OCI-LY7 (cell line): ENCODE measurements around the gene DOK1. TPM values are rescaled to one million over a fixed set of nuclear protein-coding genes. Genes with fewer than 3 reads are reported as not detected.

Experiments
- BruUV-seq: library from RNA; stranded (reverse); fragments of 400-500 nt; replicated peaks from 2 replicates; lab custom pipeline; 2021; lab: Mats Ljungman, UMichigan
- CTCF ChIA-PET: fragments of 300-600 bp; sonication (Branson Sonifier 250); formaldehyde crosslinking; loops from one replicate; lab custom pipeline; 2022; ENCODE audit warnings: antibody characterized with exemption; ENCODE audit not compliant: unreplicated experiment; lab: Charles Lee
- POLR2A ChIA-PET: fragments of 300-600 bp; sonication (Branson Sonifier 250); formaldehyde crosslinking; loops from one replicate; lab custom pipeline; 2022; ENCODE audit warnings: antibody characterized with exemption; lab: Charles Lee
- DNase-seq: peaks from one replicate; pipeline ENCODE4 v3.0.0-alpha.2; 2015; ENCODE audit warnings: low spot score
- H2AFZ ChIP-seq: fragments of 200-600 bp; sonication (generic), shearing (Covaris generic); 2 replicates; pipeline ENCODE4 v1.6.1; 2014; ENCODE audit warnings: mild to moderate bottlenecking, antibody characterized with exemption, low read length, moderate library complexity
- H3K27ac ChIP-seq: fragments of 200-600 bp; sonication (generic); 2 replicates; pipeline ENCODE4 v1.5.1; 2014; ENCODE audit warnings: mixed run types, low read depth, mild to moderate bottlenecking, moderate library complexity, low read length, inconsistent platforms; ENCODE audit not compliant: poor library complexity, severe bottlenecking
- H3K36me3 ChIP-seq: fragments of 200-600 bp; sonication (generic); 2 replicates; pipeline ENCODE4 v1.6.1; 2014; ENCODE audit warnings: mild to moderate bottlenecking, antibody characterized with exemption, low read length, moderate library complexity, mixed read lengths; ENCODE audit not compliant: insufficient read depth
- H3K4me1 ChIP-seq: fragments of 200-600 bp; sonication (generic); 2 replicates; pipeline ENCODE4 v1.5.1; 2014; ENCODE audit warnings: mild to moderate bottlenecking, low read length; ENCODE audit not compliant: insufficient read depth, poor library complexity, severe bottlenecking
- H3K4me2 ChIP-seq: fragments of 200-600 bp; sonication (generic); 2 replicates; pipeline ENCODE4 v1.6.1; 2014; ENCODE audit warnings: mild to moderate bottlenecking, low read length
- H3K4me3 ChIP-seq: fragments of 200-600 bp; sonication (generic); 2 replicates; pipeline ENCODE4 v1.5.1; 2014; ENCODE audit warnings: mild to moderate bottlenecking, low read depth, low read length; ENCODE audit not compliant: poor library complexity, severe bottlenecking
- H3K79me2 ChIP-seq: fragments of 200-600 bp; sonication (generic); 2 replicates; pipeline ENCODE4 v1.6.1; 2016; ENCODE audit warnings: low read depth, mild to moderate bottlenecking, low read length, moderate library complexity, mixed read lengths; ENCODE audit not compliant: insufficient read depth
- H3K9me2 ChIP-seq: fragments of 200-600 bp; sonication (generic); 2 replicates; pipeline ENCODE4 v1.6.1; 2016; ENCODE audit warnings: mild to moderate bottlenecking, low read length, mixed read lengths; ENCODE audit not compliant: insufficient read depth
- H3K9me3 ChIP-seq: fragments of 200-600 bp; sonication (generic); 2 replicates; pipeline ENCODE4 v1.6.1; 2014; ENCODE audit warnings: mild to moderate bottlenecking, mixed run types, low read length, mixed read lengths
- H4K20me1 ChIP-seq: fragments of 200-600 bp; sonication (generic); 2 replicates; pipeline ENCODE4 v1.6.1; 2014; ENCODE audit warnings: mild to moderate bottlenecking, antibody characterized with exemption, low read length, moderate library complexity, mixed read lengths; ENCODE audit not compliant: insufficient read depth
- CTCF ChIP-seq: fragments of 200-600 bp; sonication (generic); conservative IDR thresholded peaks from 2 replicates; pipeline ENCODE4 v1.5.1; 2014; ENCODE audit warnings: mild to moderate bottlenecking, antibody characterized with exemption, low read length, moderate library complexity, mixed read lengths
- EZH2phosphoT487 ChIP-seq: fragments of 200-600 bp; sonication (generic); IDR thresholded peaks from 2 replicates; pipeline ENCODE4 v1.6.1; 2018; ENCODE audit warnings: low read depth, borderline replicate concordance, mild to moderate bottlenecking, mixed run types, antibody characterized with exemption, low read length, moderate library complexity, mixed read lengths
- intact Hi-C: fragments of 100-400 bp; cut with micrococcal nuclease; formaldehyde crosslinking; loops from one replicate; pipeline ENCODE4 v1.10.0; 2022; ENCODE audit not compliant: unreplicated experiment
- total RNA-seq, 2 experiments: library from RNA; depleted of rRNA in 1 of 2; stranded (reverse); fragments of >200 nt in 1 of 2; shearing (Covaris generic) in 1 of 2; gene quantifications; 2 replicates each; pipeline ENCODE4 v1.2.3, GENCODE V29; 2014 to 2022

The DOK1 gene
- total RNA-seq, 2 experiments from 2014 or later, result 9.5 to 13.4 TPM

GRCh38 chr2:74522516-74522915 lies 32.0 kb upstream of the DOK1 start:
- Histone ChIP-seq H3K79me2 (peaks cover 8% of the 10 kb centered on the region; the same call in 1 of the 2 replicates), H3K4me2 (no peak overlapping the region), H3K4me1 (peaks cover 7% of the 10 kb centered on the region), H4K20me1 (no peaks in the 10 kb centered on the region), H3K9me2 (no peaks in the 10 kb centered on the region), H3K9me3 (no peaks in the 10 kb centered on the region), H3K4me3 (no peak overlapping the region), H2AFZ (no peak overlapping the region), H3K36me3 (peaks cover 26% of the 10 kb centered on the region), H3K27ac (no peak overlapping the region)
- DNase-seq, result no peak
- POLR2A ChIA-PET, result interaction anchor here (1.2 kb wide), 1 partner anchor 8 kb away, joined by 5 read pairs; no protein-coding TSS in a partner anchor
- intact Hi-C loops, result no loop called here
- CTCF ChIA-PET, result interaction anchor here (1.0 kb wide), 1 partner anchor 14 kb away, joined by 3 read pairs; no protein-coding TSS in a partner anchor
- no TSS peak for BruUV-seq
- no peak for TF ChIP-seq CTCF
- TF ChIP-seq EZH2phosphoT487, result no peak

- intact Hi-C loops, result no loop called here
- no TSS peak for BruUV-seq
- H3K4me3 ChIP-seq, result no peak overlapping the region
- ChIA-PET CTCF (no interaction called here), POLR2A (no interaction called here)
- peaks cover 5% of the 10 kb centered on the region; the same call in 1 of the 2 replicates for H4K20me1 ChIP-seq
- peaks cover 41% of the 10 kb centered on the region for H3K36me3 ChIP-seq
- H2AFZ ChIP-seq, result no peak overlapping the region
- H3K27ac ChIP-seq, result no peak overlapping the region
- TF ChIP-seq CTCF, result no peak
- TF ChIP-seq EZH2phosphoT487, result no peak
- DNase-seq, result no peak
- peaks cover 23% of the 10 kb centered on the region for H3K79me2 ChIP-seq
- no peak overlapping the region for H3K4me2 ChIP-seq
- H3K4me1 ChIP-seq, result peaks cover 18% of the 10 kb centered on the region
- no peaks in the 10 kb centered on the region for H3K9me3 ChIP-seq
- H3K9me2 ChIP-seq, result no peaks in the 10 kb centered on the region
Observed at GRCh38 chr2:74524005-74524404, 30.5 kb upstream of the DOK1 start.

GRCh38 chr2:74524955-74525716 lies 29.4 kb upstream of the DOK1 start:
- H3K79me2 ChIP-seq, result peaks cover 28% of the 10 kb centered on the region
- no peak overlapping the region for H3K4me2 ChIP-seq
- CTCF ChIA-PET, result no interaction called here
- no peak for TF ChIP-seq EZH2phosphoT487
- TF ChIP-seq CTCF, result no peak
- DNase-seq, result no peak
- no peaks in the 10 kb centered on the region for H3K9me3 ChIP-seq
- no peak overlapping the region for H3K4me3 ChIP-seq
- no peak overlapping the region for H3K27ac ChIP-seq
- peaks cover 18% of the 10 kb centered on the region for H3K4me1 ChIP-seq
- peaks cover 5% of the 10 kb centered on the region; the same call in 1 of the 2 replicates for H4K20me1 ChIP-seq
- no TSS peak for BruUV-seq
- no peaks in the 10 kb centered on the region for H3K9me2 ChIP-seq
- intact Hi-C loops, result no loop called here
- peaks cover 43% of the 10 kb centered on the region for H3K36me3 ChIP-seq
- H2AFZ ChIP-seq, result no peak overlapping the region
- POLR2A ChIA-PET, result interaction anchor here (0.6 kb wide), 1 partner anchor 16 kb away, joined by 3 read pairs; no protein-coding TSS in a partner anchor
